ENCODE measurements around the gene ZNF331. TPM values are rescaled to one million over a fixed set of nuclear protein-coding genes. Genes with fewer than 3 reads are reported as not detected.

ZNF331 gene
- total and polyA plus RNA-seq, 2 of the 4 experiments (the other 2 are of a cell fraction) = 6.6 to 11.1 TPM

DNA sequence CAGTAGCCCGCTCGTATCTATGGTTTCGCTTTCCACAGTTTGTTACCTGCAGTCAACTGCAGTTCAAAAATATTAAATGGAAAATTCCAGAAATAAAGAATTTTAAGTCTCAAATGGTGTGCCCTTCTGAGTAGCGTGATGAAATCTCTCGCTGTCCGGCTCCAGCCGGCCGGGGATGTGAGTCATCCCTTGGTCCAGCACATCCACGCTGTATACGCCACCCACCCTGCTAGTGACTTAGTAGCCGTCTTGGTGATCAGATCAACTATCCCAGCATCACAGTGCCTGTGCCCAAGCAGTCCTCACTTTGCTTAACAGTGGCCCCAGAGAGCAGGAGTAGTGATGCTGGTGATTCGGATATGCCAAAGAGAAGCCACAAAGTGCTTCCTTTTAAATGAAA, 40.0 kb downstream of the ZNF331 start:
- no peaks in the 10 kb centered on the region for H4K20me1 ChIP-seq (ENCODE audit: insufficient read depth, low read length)
- H3K9me3 ChIP-seq (ENCODE audit: control insufficient read depth, insufficient read depth, low read length) = peaks cover 62% of the 10 kb centered on the region
- no peaks in the 10 kb centered on the region for H3K27me3 ChIP-seq (ENCODE audit: control insufficient read depth, insufficient read depth, low read length)
- intact Hi-C loops (cut with micrococcal nuclease) (no loop called here), dilution Hi-C loops (cut with HindIII; ENCODE audit: low sequenced_read_pairs, unreplicated experiment) (no loop called here), in situ Hi-C loops (cut with MboI; ENCODE audit: low sequenced_read_pairs) (no loop called here)
- H3K9ac ChIP-seq (ENCODE audit: low read depth, low read length) = no peak overlapping the region
- no peak overlapping the region for H2AK9ac ChIP-seq (replicated peaks; ENCODE audit: low read depth, low read length, poor library complexity)
- H3K4me2 ChIP-seq (ENCODE audit: low read depth, low read length) = no peak overlapping the region
- H3K4me3 ChIP-seq (ENCODE audit: insufficient read depth, low read depth, low read length) = no peak overlapping the region
- H3K18ac ChIP-seq (ENCODE audit: low read depth, low read length) = no peak overlapping the region
- H3K79me1 ChIP-seq (ENCODE audit: low read depth in 1 of 2, low read length in 2 of 2) = no peaks in the 10 kb centered on the region
- no peak overlapping the region for H3K27ac ChIP-seq (ENCODE audit: insufficient read depth, low read length)
- POLR2A ChIA-PET (ENCODE audit: unreplicated experiment) = no interaction called here
- H2BK20ac ChIP-seq (ENCODE audit: low read depth, low read length) = no peak overlapping the region
- no peak overlapping the region for H2BK5ac ChIP-seq (ENCODE audit: low read depth, low read length, poor library complexity, severe bottlenecking)
- no peak overlapping the region for H3K56ac ChIP-seq (ENCODE audit: extremely low read depth, insufficient read depth, low read length)
- DNase-seq (no peak), ATAC-seq (ENCODE audit: low read depth) (no peak)
- WGBS, 2 experiments (ENCODE audit: extremely low coverage in 2 of 2, insufficient read length in 1 of 2) = 100% methylated on average over 1 of the region's 12 CpGs; no CpG with 5 or more reads in 1 of the 2 experiments
- H2AFZ ChIP-seq (replicated peaks; ENCODE audit: low read length, poor library complexity) = no peak overlapping the region
- no peak overlapping the region for H2BK120ac ChIP-seq (ENCODE audit: low read depth, low read length)
- H3K4ac ChIP-seq (ENCODE audit: low read depth, low read length) = no peak overlapping the region
- H3K14ac ChIP-seq (replicated peaks; ENCODE audit: low read depth, low read length) = no peak overlapping the region
- H3K36me3 ChIP-seq (ENCODE audit: control insufficient read depth, insufficient read depth, low read length) = peaks cover 39% of the 10 kb centered on the region
- H2BK15ac ChIP-seq (ENCODE audit: low read depth, low read length) = no peak overlapping the region
- no peak overlapping the region for H2AK5ac ChIP-seq (ENCODE audit: low read depth, low read length)
- H3K23ac ChIP-seq (ENCODE audit: low read depth, low read length) = no peak overlapping the region
- H3K9me1 ChIP-seq (ENCODE audit: insufficient read depth, low read length) = no peaks in the 10 kb centered on the region
- TF ChIP-seq FOS (IDR thresholded peaks at IDR 0.05; ENCODE audit: low read depth, low read length) = no peak
- TF ChIP-seq CTCF (conservative IDR thresholded peaks at IDR 0.05; ENCODE audit: low read depth, low read length) = no peak
- TF ChIP-seq POLR2A (IDR thresholded peaks at IDR 0.05; ENCODE audit: low read depth, low read length) = 0 out of 2 replicates have a peak, but pooled peaks have one; percentile 21
- H4K5ac ChIP-seq (ENCODE audit: low read depth, low read length) = no peak overlapping the region
- no peaks in the 10 kb centered on the region for H3K4me1 ChIP-seq (ENCODE audit: control insufficient read depth, insufficient read depth, low read length)
- H4K8ac ChIP-seq (ENCODE audit: low read depth in 2 of 2, low read length in 2 of 2) = no peak overlapping the region
- H4K91ac ChIP-seq (ENCODE audit: insufficient read depth, low read depth, low read length) = no peak overlapping the region
- BruUV-seq (replicated peaks) = no TSS peak
- CTCF ChIA-PET = no interaction called here

Data from IMR-90 (cell line).